ENCODE results near the gene HSD17B4.
"Not testable (repeated sequence)": the region's sequence is repeated elsewhere in the genome, so short reads cannot be mapped to it uniquely, and the experiment has no call there.

Gene HSD17B4

DNA sequence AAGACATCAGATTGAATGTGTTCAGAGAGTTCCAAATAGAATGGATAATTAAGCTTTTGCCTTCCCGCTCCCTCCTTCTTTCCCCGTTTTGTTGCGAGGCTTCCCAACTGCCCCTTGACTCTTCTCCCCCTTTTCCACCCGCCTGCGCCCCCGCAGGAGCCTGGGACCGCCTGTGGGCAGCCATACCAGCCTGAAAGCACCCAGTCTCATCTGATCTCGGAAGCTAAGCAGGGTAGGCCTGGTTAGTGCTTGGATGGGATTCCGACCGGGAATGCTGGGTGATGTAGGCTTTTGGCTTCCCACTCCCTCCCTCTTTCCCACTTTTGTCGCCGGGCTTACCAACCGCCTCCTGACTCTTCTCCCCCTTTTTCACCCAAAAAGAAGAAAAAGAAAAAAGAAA lies 6.8 kb upstream of the HSD17B4 start:
- ATAC-seq, result no peak
- TF ChIP-seq POU6F1 (CRISPR knock-in tag; IDR thresholded peaks at IDR 0.05; ENCODE audit: borderline replicate concordance, low read depth) (no peak), BACH2 (CRISPR knock-in tag; IDR thresholded peaks at IDR 0.05; ENCODE audit: borderline replicate concordance) (no peak), ZC3H10 (CRISPR knock-in tag; IDR thresholded peaks at IDR 0.05) (no peak), GLIS3 (CRISPR knock-in tag; IDR thresholded peaks at IDR 0.05) (no peak), ISL1 (CRISPR knock-in tag; IDR thresholded peaks at IDR 0.05) (no peak), ZFP30 (CRISPR knock-in tag; IDR thresholded peaks at IDR 0.05) (no peak), RARB (CRISPR knock-in tag; IDR thresholded peaks at IDR 0.05) (no peak), SNAI2 (CRISPR knock-in tag; IDR thresholded peaks at IDR 0.05) (no peak)
- TF ChIP-seq, protein P1, sequence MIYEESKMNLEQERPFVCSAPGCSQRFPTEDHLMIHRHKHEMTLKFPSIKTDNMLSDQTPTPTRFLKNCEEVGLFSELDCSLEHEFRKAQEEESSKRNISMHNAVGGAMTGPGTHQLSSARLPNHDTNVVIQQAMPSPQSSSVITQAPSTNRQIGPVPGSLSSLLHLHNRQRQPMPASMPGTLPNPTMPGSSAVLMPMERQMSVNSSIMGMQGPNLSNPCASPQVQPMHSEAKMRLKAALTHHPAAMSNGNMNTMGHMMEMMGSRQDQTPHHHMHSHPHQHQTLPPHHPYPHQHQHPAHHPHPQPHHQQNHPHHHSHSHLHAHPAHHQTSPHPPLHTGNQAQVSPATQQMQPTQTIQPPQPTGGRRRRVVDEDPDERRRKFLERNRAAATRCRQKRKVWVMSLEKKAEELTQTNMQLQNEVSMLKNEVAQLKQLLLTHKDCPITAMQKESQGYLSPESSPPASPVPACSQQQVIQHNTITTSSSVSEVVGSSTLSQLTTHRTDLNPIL (CRISPR knock-in tag; IDR thresholded peaks at IDR 0.05; ENCODE audit: low read depth), result no peak
- TF ChIP-seq, protein P2, sequence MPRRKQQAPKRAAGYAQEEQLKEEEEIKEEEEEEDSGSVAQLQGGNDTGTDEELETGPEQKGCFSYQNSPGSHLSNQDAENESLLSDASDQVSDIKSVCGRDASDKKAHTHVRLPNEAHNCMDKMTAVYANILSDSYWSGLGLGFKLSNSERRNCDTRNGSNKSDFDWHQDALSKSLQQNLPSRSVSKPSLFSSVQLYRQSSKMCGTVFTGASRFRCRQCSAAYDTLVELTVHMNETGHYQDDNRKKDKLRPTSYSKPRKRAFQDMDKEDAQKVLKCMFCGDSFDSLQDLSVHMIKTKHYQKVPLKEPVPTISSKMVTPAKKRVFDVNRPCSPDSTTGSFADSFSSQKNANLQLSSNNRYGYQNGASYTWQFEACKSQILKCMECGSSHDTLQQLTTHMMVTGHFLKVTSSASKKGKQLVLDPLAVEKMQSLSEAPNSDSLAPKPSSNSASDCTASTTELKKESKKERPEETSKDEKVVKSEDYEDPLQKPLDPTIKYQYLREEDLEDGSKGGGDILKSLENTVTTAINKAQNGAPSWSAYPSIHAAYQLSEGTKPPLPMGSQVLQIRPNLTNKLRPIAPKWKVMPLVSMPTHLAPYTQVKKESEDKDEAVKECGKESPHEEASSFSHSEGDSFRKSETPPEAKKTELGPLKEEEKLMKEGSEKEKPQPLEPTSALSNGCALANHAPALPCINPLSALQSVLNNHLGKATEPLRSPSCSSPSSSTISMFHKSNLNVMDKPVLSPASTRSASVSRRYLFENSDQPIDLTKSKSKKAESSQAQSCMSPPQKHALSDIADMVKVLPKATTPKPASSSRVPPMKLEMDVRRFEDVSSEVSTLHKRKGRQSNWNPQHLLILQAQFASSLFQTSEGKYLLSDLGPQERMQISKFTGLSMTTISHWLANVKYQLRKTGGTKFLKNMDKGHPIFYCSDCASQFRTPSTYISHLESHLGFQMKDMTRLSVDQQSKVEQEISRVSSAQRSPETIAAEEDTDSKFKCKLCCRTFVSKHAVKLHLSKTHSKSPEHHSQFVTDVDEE (CRISPR knock-in tag; IDR thresholded peaks at IDR 0.05), result no peak

- TF ChIP-seq PATZ1 (CRISPR knock-in tag; IDR thresholded peaks at IDR 0.05; ENCODE audit: borderline replicate concordance), result no peak
- no peak for TF ChIP-seq GLIS3 (CRISPR knock-in tag; IDR thresholded peaks at IDR 0.05)
- no peak for TF ChIP-seq PPARA (CRISPR knock-in tag; IDR thresholded peaks at IDR 0.05; ENCODE audit: borderline replicate concordance)
- TF ChIP-seq ZNF565 (CRISPR knock-in tag; conservative IDR thresholded peaks at IDR 0.05; ENCODE audit: low read depth), result no peak
- TF ChIP-seq, protein P2 (CRISPR knock-in tag; IDR thresholded peaks at IDR 0.05), result no peak
- no peak for TF ChIP-seq TCF4 (CRISPR knock-in tag; IDR thresholded peaks at IDR 0.05; ENCODE audit: borderline replicate concordance)
- TF ChIP-seq OSR1 (CRISPR knock-in tag; IDR thresholded peaks at IDR 0.05), result no peak
- TF ChIP-seq, protein P3, sequence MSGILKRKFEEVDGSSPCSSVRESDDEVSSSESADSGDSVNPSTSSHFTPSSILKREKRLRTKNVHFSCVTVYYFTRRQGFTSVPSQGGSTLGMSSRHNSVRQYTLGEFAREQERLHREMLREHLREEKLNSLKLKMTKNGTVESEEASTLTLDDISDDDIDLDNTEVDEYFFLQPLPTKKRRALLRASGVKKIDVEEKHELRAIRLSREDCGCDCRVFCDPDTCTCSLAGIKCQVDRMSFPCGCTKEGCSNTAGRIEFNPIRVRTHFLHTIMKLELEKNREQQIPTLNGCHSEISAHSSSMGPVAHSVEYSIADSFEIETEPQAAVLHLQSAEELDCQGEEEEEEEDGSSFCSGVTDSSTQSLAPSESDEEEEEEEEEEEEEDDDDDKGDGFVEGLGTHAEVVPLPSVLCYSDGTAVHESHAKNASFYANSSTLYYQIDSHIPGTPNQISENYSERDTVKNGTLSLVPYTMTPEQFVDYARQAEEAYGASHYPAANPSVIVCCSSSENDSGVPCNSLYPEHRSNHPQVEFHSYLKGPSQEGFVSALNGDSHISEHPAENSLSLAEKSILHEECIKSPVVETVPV (CRISPR knock-in tag; IDR thresholded peaks at IDR 0.05), result no peak
- TF ChIP-seq ZNF70 (CRISPR knock-in tag; IDR thresholded peaks at IDR 0.05), result no peak
- no peak for TF ChIP-seq ZFP3 (CRISPR knock-in tag; IDR thresholded peaks at IDR 0.05)
- TF ChIP-seq RARB (CRISPR knock-in tag; IDR thresholded peaks at IDR 0.05), result no peak
- no peak for TF ChIP-seq ISL1 (CRISPR knock-in tag; IDR thresholded peaks at IDR 0.05)
- TF ChIP-seq ESRRG (CRISPR knock-in tag; IDR thresholded peaks at IDR 0.05), result no peak
- TF ChIP-seq ARNTL (CRISPR knock-in tag; IDR thresholded peaks at IDR 0.05; ENCODE audit: borderline replicate concordance, low read depth), result no peak
- no peak for TF ChIP-seq CSDC2 (CRISPR knock-in tag; IDR thresholded peaks at IDR 0.05)
- TF ChIP-seq, protein P1 (CRISPR knock-in tag; IDR thresholded peaks at IDR 0.05; ENCODE audit: low read depth), result no peak
- TF ChIP-seq SNAI2 (CRISPR knock-in tag; IDR thresholded peaks at IDR 0.05), result no peak
- no peak for TF ChIP-seq TOX (CRISPR knock-in tag; IDR thresholded peaks at IDR 0.05; ENCODE audit: borderline replicate concordance)
- no peak for ATAC-seq
These were observed 2.4 kb upstream of the HSD17B4 start for GRCh38 chr5:119449882-119450281.

GRCh38 chr5:119450627-119451026 lies 1.7 kb upstream of the HSD17B4 start:
- not testable (repeated sequence) for ATAC-seq

Measured in SK-N-SH treated with all-trans-retinoic acid at 6 μM for 48 hours (cell line).